Ascending aorta (tissue), 2 donors: ENCODE measurements around the gene ADAMTS2. TPM values are rescaled to one million over a fixed set of nuclear protein-coding genes. Genes with fewer than 3 reads are reported as not detected.

Experiments
- DNase-seq, 2 donors: peaks; one replicate each; pipeline ENCODE4 v3.0.0-alpha.2; 2019; ENCODE audit warnings: low spot score in 2 of 2
- H3K27ac ChIP-seq, 2 donors: fragments of 200-600 bp; sonication (generic); one replicate each; pipeline ENCODE4 v1.5.1; 2016 to 2017; ENCODE audit warnings: mild to moderate bottlenecking in 1 of 2
- H3K27me3 ChIP-seq: fragments of 200-600 bp; sonication (generic); one replicate; pipeline ENCODE4 v1.5.1; 2017
- H3K36me3 ChIP-seq, 2 donors: fragments of 200-600 bp; sonication (generic); one replicate each; pipeline ENCODE4 v1.5.1; 2016
- H3K4me1 ChIP-seq, 2 donors: fragments of 200-600 bp; sonication (generic); one replicate each; pipeline ENCODE4 v1.5.1; 2016 to 2017; ENCODE audit warnings: mild to moderate bottlenecking in 1 of 2
- H3K4me3 ChIP-seq, 2 donors: fragments of 200-600 bp; sonication (generic); one replicate each; pipeline ENCODE4 v1.5.1; 2016 to 2017; ENCODE audit warnings: mild to moderate bottlenecking in 1 of 2
- H3K9me3 ChIP-seq, 2 donors: fragments of 200-600 bp; sonication (generic); one replicate each; pipeline ENCODE4 v1.5.1; 2016
- CTCF ChIP-seq, 3 experiments: fragments of 200-600 bp in 2 of 3; fragments of 450-650 bp in 1 of 3; sonication (generic) in 2 of 3; IDR thresholded peaks; one replicate each; pipeline ENCODE4 v1.5.1; 2016 to 2019; ENCODE audit warnings: antibody characterized with exemption in 3 of 3, mild to moderate bottlenecking in 1 of 3, moderate library complexity in 1 of 3
- intact Hi-C: fragments of 100-400 bp; cut with DNase I; formaldehyde crosslinking; loops from one replicate; pipeline ENCODE4 v1.15.1; 2023
- total RNA-seq: library from RNA; depleted of rRNA; stranded (reverse); fragments of >200 nt; gene quantifications from one replicate; pipeline ENCODE4 v1.1.0, GENCODE V29; 2016

The ADAMTS2 gene
- total RNA-seq, 1 donor from 2014 or later: 51.0 TPM

- Histone ChIP-seq H3K27ac (no peak overlapping the region), H3K9me3 (peaks cover 0 to 13% of the 10 kb centered on the region in 2 donors), H3K4me3 (no peak overlapping the region), H3K27me3 (no peaks in the 10 kb centered on the region), H3K36me3 (no peaks in the 10 kb centered on the region), H3K4me1 (no peaks in the 10 kb centered on the region)
- intact Hi-C loops: no loop called here
- no peak for TF ChIP-seq CTCF (IDR thresholded peaks at IDR 0.05)
- DNase-seq: no peak
These were observed 37.3 kb downstream of the ADAMTS2 start for GRCh38 chr5:179307931-179308471.

- Histone ChIP-seq H3K9me3 (peaks cover 0 to 13% of the 10 kb centered on the region in 2 donors), H3K27me3 (no peaks in the 10 kb centered on the region), H3K36me3 (no peaks in the 10 kb centered on the region), H3K27ac (peak overlapping the region in 1 of 2 donors; percentile 41), H3K4me3 (no peak overlapping the region), H3K4me1 (no peaks in the 10 kb centered on the region)
- DNase-seq: no peak
- no peak for TF ChIP-seq CTCF (IDR thresholded peaks at IDR 0.05)
- intact Hi-C loops: no loop called here
These were observed 38.1 kb downstream of the ADAMTS2 start for GRCh38 chr5:179307013-179307800.

GRCh38 chr5:179306191-179307012, 38.9 kb downstream of the ADAMTS2 start:
- Histone ChIP-seq H3K4me1 (no peaks in the 10 kb centered on the region), H3K27me3 (no peaks in the 10 kb centered on the region), H3K27ac (peak overlapping the region in 1 of 2 donors; percentile 41), H3K36me3 (no peaks in the 10 kb centered on the region), H3K4me3 (no peak overlapping the region), H3K9me3 (peaks cover 0 to 13% of the 10 kb centered on the region in 2 donors)
- DNase-seq: no peak
- no peak for TF ChIP-seq CTCF (IDR thresholded peaks at IDR 0.05)
- intact Hi-C loops: no loop called here

GRCh38 chr5:179304871-179305270, 40.4 kb downstream of the ADAMTS2 start:
- TF ChIP-seq CTCF (IDR thresholded peaks at IDR 0.05): no peak
- intact Hi-C loops: no loop called here
- Histone ChIP-seq H3K27me3 (no peaks in the 10 kb centered on the region), H3K4me1 (no peaks in the 10 kb centered on the region), H3K4me3 (no peak overlapping the region), H3K36me3 (no peaks in the 10 kb centered on the region), H3K27ac (peak overlapping the region; percentile 54 to 66), H3K9me3 (peaks cover 0 to 13% of the 10 kb centered on the region in 2 donors)
- no peak for DNase-seq

GRCh38 chr5:179304466-179304865, 40.8 kb downstream of the ADAMTS2 start:
- no peak for TF ChIP-seq CTCF (IDR thresholded peaks at IDR 0.05)
- Histone ChIP-seq H3K9me3 (peaks cover 0 to 13% of the 10 kb centered on the region in 2 donors), H3K4me3 (no peak overlapping the region), H3K27ac (peak overlapping the region; percentile 54 to 66), H3K36me3 (no peaks in the 10 kb centered on the region), H3K27me3 (no peaks in the 10 kb centered on the region), H3K4me1 (no peaks in the 10 kb centered on the region)
- no peak for DNase-seq
- intact Hi-C loops: no loop called here
